ENCODE results near the gene CXADR.

Gene CXADR

GRCh38 chr21:17607684-17608083 is 94.8 kb downstream of the CXADR start:
- no peak for DNase-seq (ENCODE audit: low spot score)

GRCh38 chr21:17609681-17610080 is 96.8 kb downstream of the CXADR start:
- no peak for DNase-seq (ENCODE audit: low spot score)

DNA sequence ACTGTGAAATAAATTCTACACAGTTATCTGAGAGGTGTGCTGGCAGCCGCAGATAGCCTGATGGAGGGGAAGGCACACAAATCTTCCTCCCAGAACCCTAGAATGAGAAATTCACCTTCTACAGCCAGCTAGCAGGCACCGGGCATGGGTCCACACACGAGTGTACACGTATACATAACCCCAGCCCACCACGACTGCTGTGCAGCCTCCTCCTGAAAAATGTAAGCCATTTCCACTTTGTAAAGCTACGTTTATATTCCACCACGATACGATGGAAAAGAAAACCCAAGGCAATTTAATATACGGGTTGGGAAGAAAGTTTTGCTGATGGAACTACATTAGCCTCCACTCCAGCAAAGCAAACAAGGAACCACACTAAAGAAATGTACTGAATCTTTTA is 98.1 kb downstream of the CXADR start:
- peak; percentile 5 for DNase-seq (ENCODE audit: low spot score)

DNA sequence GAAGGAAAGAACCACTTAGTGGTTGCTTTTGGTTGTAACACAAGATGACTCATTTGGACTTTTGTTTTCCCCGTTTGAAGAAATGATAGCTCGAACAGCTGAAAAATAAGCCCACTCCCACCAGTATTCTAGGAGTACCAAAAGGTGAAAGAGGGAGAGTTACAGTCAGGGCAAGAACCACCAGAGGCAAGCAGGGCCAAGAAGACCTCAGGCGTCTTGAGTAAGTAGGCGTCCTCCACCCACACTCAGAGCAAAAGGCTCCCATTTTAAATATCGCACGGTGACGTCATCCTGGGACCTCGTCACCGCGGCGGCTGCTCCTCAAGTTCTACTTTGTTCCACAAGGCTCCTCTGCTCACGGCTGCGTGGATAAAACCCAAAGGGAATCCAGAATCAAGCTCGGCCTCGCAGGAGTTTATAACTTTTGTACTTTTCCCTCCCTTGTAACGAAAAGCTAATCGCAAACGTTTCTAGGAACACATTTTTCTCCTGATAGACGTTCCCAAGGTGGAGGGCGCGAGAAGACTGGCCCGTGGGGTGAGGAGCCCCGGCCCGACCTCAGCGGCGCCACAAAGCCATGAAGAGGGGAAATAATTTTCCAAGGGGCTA is 98.7 kb downstream of the CXADR start:
- peak; percentile 80 for DNase-seq (ENCODE audit: low spot score)

- peak; percentile 48 for DNase-seq (ENCODE audit: low spot score)
Measured at GRCh38 chr21:17612023-17612564, 99.3 kb downstream of the CXADR start.

- DNase-seq (ENCODE audit: low spot score) = peak; percentile 96
Measured at GRCh38 chr21:17612565-17613241, 99.9 kb downstream of the CXADR start, which contains the start of gene BTG3. Gene BTG3 (minus strand): TSS chr21:17612901. CDS start chr21:17609144, 3,757 bp downstream.

- DNase-seq (ENCODE audit: low spot score) = peak; percentile 32
Measured at GRCh38 chr21:17613242-17613676, 100.4 kb downstream of the CXADR start.

DNA sequence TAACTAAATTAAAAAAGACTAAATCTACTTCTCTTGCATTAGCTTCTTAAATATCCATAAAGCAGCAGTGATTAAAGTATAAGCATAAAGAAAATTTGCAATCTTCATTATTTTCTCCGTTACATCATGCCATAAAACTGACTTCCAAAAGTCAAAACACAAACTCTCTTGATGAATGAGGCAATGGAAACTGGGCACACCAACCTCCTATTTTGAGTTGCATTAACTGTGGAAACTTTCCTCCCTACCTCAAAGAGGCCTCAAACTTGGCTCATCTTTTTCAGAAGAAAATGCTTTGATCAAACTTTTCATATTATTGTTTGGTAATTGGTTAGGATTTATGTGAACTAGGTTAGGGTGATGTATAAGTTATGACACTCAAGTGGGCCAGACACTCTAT is 104.0 kb downstream of the CXADR start:
- DNase-seq (ENCODE audit: low spot score) = no peak

DNA sequence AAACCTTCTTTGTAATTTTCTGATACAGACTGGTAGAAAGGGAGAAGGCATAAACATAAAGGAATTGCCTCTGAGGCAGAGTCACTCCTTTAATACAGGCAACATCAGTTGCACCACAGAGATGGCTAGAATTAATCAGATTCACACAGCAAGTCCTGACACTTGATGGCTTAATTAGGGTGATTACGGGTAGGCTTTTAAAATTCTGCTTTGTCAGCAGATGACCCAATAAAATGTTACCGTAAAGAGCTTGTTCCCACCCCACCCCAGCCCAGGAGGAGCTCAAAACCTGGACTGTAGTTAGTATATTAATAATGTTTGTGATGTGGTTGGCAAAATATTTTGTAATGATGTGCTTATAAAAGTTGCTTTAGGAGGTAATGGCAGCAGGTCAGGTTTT is 109.2 kb downstream of the CXADR start:
- DNase-seq (ENCODE audit: low spot score) = no peak

GRCh38 chr21:17631195-17631594 is 118.4 kb downstream of the CXADR start:
- DNase-seq (ENCODE audit: low spot score) = no peak

DNA sequence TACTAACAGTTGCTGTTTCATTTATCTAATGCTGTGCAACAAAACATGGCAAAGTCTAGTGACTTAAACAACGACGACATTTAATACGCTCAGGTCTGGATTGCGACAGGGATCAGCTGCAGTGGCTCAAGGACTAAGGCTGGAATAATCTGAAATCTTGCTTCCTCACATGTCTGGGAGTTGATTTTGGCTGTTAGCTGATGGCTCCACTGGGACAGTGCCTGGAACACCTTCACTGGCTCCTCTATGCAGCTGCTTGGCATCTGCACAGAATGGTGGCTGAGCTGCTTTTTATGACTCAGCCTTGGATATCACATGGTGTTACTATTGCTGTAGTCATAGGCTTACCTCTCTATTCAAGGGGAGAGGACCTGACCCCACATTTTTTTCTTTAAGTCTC is 123.9 kb downstream of the CXADR start:
- no peak for DNase-seq (ENCODE audit: low spot score)

DNA sequence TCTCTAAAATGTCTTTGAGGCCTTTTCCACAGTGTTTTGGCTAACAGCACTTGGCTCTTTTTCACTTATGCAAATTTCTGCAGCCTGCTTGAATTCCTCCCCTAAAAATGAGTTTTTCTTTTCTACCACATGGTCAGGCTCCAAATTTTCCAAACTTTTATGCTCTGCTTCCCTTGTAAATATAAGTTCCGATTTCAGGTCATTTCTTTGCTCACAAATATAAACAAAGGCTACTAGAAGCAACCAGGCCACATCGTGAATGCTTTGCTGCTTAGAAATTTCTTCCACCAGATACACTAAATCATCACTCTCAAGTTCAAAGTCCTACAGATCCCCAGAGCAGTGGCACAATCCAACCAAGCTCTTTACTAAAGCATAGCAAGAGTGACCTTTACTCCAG is 128.0 kb downstream of the CXADR start:
- no peak for DNase-seq (ENCODE audit: low spot score)
